GM23338 (cell line): Measurements from ENCODE around the gene SPX.

ENCODE experiments used
- CREB1 ChIP-seq: fragments of 250-450 bp; sonication (Bioruptor Pico); IDR thresholded peaks from 2 replicates; pipeline ENCODE4 v1.5.0; 2020; ENCODE audit warnings: low read depth, mild to moderate bottlenecking, moderate library complexity
- EZH2 ChIP-seq: fragments of 200-600 bp; sonication (generic); IDR thresholded peaks from one replicate; pipeline ENCODE4 v1.8.0; 2017; ENCODE audit warnings: antibody characterized with exemption, mild to moderate bottlenecking, low read depth; ENCODE audit not compliant: unreplicated experiment
- EZH2phosphoT487 ChIP-seq: fragments of 200-600 bp; sonication (generic); IDR thresholded peaks from one replicate; pipeline ENCODE4 v1.8.1; 2018; ENCODE audit warnings: antibody characterized with exemption; ENCODE audit not compliant: unreplicated experiment
- JUNB ChIP-seq: IDR thresholded peaks from one replicate; pipeline ENCODE4 v1.6.1; 2016; ENCODE audit warnings: antibody characterized with exemption; ENCODE audit not compliant: unreplicated experiment
- NANOG ChIP-seq: IDR thresholded peaks from 2 replicates; pipeline ENCODE4 v1.6.1; 2016; ENCODE audit warnings: antibody characterized with exemption, borderline replicate concordance
- POLR2AphosphoS5 ChIP-seq: IDR thresholded peaks from 2 replicates; pipeline ENCODE4 v1.6.1; 2016; ENCODE audit warnings: antibody characterized with exemption, low read depth
- TF ChIP-seq, protein P1 (sequence below), 2 experiments: fragments of 200-600 bp in 1 of 2; sonication (generic) in 1 of 2; conservative IDR thresholded peaks; 2 replicates each; pipeline versions ENCODE4 v1.5.1 to v1.6.1; 2016 to 2017; ENCODE audit warnings: antibody characterized with exemption in 2 of 2, low read depth in 2 of 2, mild to moderate bottlenecking in 2 of 2, moderate library complexity in 1 of 2
- TF ChIP-seq, protein P2 (sequence below): IDR thresholded peaks from one replicate; pipeline ENCODE4 v1.6.1; 2018; ENCODE audit warnings: antibody characterized with exemption; ENCODE audit not compliant: unreplicated experiment
- TF ChIP-seq, protein P3 (sequence below): IDR thresholded peaks from 2 replicates; pipeline ENCODE4 v1.6.1; 2016; ENCODE audit warnings: antibody characterized with exemption

DNA sequence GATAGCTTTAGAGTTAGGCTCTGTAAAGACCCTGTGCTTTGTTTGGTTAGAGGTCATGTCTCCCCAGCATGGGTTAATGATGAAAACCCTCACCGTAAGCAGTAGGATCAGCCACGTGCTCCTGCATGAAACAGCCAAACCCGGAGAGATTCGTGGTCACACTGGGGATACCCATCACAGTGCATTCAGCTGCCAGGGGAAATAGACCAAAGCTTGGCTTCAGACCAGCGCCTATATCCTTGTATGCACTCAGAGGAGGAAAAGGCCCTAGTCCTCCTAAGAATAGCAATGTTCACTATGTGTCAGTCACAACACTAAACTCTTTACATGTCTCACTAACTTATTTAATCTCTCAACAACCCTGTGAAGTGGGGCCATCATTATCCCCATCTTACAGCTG, 16.3 kb downstream of the SPX start:
- TF ChIP-seq CREB1 (CRISPR knock-in tag) = no peak
- no peak for TF ChIP-seq EZH2
- TF ChIP-seq, protein P1, sequence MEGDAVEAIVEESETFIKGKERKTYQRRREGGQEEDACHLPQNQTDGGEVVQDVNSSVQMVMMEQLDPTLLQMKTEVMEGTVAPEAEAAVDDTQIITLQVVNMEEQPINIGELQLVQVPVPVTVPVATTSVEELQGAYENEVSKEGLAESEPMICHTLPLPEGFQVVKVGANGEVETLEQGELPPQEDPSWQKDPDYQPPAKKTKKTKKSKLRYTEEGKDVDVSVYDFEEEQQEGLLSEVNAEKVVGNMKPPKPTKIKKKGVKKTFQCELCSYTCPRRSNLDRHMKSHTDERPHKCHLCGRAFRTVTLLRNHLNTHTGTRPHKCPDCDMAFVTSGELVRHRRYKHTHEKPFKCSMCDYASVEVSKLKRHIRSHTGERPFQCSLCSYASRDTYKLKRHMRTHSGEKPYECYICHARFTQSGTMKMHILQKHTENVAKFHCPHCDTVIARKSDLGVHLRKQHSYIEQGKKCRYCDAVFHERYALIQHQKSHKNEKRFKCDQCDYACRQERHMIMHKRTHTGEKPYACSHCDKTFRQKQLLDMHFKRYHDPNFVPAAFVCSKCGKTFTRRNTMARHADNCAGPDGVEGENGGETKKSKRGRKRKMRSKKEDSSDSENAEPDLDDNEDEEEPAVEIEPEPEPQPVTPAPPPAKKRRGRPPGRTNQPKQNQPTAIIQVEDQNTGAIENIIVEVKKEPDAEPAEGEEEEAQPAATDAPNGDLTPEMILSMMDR (conservative IDR thresholded peaks at IDR 0.05; ENCODE audit: low read depth in 2 of 2) = no peak
- TF ChIP-seq POLR2AphosphoS5 = no peak
- TF ChIP-seq NANOG = no peak
- TF ChIP-seq JUNB = no peak
- no peak for TF ChIP-seq EZH2phosphoT487
- TF ChIP-seq, protein P2, sequence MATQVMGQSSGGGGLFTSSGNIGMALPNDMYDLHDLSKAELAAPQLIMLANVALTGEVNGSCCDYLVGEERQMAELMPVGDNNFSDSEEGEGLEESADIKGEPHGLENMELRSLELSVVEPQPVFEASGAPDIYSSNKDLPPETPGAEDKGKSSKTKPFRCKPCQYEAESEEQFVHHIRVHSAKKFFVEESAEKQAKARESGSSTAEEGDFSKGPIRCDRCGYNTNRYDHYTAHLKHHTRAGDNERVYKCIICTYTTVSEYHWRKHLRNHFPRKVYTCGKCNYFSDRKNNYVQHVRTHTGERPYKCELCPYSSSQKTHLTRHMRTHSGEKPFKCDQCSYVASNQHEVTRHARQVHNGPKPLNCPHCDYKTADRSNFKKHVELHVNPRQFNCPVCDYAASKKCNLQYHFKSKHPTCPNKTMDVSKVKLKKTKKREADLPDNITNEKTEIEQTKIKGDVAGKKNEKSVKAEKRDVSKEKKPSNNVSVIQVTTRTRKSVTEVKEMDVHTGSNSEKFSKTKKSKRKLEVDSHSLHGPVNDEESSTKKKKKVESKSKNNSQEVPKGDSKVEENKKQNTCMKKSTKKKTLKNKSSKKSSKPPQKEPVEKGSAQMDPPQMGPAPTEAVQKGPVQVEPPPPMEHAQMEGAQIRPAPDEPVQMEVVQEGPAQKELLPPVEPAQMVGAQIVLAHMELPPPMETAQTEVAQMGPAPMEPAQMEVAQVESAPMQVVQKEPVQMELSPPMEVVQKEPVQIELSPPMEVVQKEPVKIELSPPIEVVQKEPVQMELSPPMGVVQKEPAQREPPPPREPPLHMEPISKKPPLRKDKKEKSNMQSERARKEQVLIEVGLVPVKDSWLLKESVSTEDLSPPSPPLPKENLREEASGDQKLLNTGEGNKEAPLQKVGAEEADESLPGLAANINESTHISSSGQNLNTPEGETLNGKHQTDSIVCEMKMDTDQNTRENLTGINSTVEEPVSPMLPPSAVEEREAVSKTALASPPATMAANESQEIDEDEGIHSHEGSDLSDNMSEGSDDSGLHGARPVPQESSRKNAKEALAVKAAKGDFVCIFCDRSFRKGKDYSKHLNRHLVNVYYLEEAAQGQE = no peak
- TF ChIP-seq, protein P3, sequence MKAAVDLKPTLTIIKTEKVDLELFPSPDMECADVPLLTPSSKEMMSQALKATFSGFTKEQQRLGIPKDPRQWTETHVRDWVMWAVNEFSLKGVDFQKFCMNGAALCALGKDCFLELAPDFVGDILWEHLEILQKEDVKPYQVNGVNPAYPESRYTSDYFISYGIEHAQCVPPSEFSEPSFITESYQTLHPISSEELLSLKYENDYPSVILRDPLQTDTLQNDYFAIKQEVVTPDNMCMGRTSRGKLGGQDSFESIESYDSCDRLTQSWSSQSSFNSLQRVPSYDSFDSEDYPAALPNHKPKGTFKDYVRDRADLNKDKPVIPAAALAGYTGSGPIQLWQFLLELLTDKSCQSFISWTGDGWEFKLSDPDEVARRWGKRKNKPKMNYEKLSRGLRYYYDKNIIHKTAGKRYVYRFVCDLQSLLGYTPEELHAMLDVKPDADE = no peak
